ENCODE data around the gene DAB2IP. TPM values are rescaled to one million over a fixed set of nuclear protein-coding genes. Genes with fewer than 3 reads are reported as not detected.

The DAB2IP gene
- total RNA-seq, 1 donor from 2014 or later: 0.75 TPM

DNA sequence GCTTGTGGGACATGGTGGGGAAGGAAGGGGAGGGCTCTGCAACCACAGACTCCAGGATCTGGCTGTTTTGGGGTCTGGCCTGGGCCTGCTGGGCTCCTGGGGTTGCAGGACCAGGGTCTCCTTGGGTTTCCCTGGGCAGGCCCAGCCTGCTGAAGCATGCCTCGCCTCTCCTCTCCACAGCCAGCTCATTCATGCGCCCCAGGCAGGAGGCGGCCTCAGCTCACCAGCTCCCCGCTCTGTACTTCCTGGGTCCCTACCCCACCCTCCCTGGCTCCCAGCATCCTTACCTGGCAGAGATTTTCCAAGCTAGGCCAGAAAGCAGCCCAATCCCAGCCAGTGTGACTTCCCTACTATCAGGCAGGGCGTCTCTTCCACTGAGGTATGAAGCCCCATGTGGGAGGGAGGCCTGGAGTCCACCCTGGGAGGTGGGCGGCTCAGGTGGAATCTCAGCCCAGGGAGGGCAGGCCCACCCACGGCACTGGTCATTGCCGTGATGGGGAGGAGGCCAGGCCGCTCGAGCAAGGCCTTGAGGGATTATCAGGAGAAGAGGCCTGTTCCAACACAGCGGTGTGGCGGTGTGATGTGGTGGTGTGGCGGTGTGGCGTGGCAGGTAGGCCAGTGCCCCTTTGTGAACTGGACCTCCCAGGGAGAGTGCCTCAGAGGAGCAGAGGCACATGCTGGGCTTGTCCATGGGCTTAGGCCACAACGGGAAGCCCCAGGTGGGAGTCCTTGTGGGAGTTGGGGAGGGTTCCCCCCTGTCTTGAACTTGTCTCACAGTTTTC lies 103.4 kb downstream of the DAB2IP start:
- DNase-seq: no peak
- CTCF ChIA-PET: no interaction called here
- no peaks in the 10 kb centered on the region for H3K36me3 Mint-ChIP-seq (ENCODE audit: low read depth)

DNA sequence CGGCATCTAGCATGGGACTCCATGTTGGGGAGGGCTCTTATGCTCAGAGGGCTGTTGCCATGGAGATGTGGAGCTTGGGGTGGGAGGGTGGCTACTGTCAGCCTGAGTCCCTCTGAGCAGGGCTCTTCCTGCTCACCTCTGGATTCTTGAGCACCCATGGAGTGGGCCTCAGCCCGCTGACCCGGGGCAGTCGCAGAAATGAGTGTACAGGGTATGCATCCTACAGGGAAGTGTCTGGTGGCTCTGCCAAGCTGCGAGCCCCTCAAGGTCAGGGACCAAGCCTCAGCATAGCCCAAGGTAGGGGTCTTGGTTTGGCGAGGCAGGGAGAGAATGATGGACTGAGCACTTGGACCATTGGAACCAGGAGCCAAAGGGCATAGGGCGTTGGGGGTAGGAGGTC lies 104.1 kb downstream of the DAB2IP start:
- Mint-ChIP-seq H3K36me3 (ENCODE audit: low read depth) (no peaks in the 10 kb centered on the region), H3K27me3 (no peaks in the 10 kb centered on the region), H3K4me1 (no peaks in the 10 kb centered on the region), H3K27ac (no peak overlapping the region), H3K9me3 (no peaks in the 10 kb centered on the region), H3K4me3 (no peak overlapping the region)
- TF ChIP-seq, protein P1, sequence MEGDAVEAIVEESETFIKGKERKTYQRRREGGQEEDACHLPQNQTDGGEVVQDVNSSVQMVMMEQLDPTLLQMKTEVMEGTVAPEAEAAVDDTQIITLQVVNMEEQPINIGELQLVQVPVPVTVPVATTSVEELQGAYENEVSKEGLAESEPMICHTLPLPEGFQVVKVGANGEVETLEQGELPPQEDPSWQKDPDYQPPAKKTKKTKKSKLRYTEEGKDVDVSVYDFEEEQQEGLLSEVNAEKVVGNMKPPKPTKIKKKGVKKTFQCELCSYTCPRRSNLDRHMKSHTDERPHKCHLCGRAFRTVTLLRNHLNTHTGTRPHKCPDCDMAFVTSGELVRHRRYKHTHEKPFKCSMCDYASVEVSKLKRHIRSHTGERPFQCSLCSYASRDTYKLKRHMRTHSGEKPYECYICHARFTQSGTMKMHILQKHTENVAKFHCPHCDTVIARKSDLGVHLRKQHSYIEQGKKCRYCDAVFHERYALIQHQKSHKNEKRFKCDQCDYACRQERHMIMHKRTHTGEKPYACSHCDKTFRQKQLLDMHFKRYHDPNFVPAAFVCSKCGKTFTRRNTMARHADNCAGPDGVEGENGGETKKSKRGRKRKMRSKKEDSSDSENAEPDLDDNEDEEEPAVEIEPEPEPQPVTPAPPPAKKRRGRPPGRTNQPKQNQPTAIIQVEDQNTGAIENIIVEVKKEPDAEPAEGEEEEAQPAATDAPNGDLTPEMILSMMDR (IDR thresholded peaks at IDR 0.05): no peak
- intact Hi-C loops (cut with micrococcal nuclease): no loop called here
- DNase-seq (no peak), ATAC-seq (ENCODE audit: low read depth) (no peak)
- ChIA-PET POLR2A (no interaction called here), CTCF (no interaction called here)

More for the DNA sequence above, 103.4 kb downstream of the DAB2IP start:
- H3K4me3 Mint-ChIP-seq: no peak overlapping the region
- no peaks in the 10 kb centered on the region for H3K9me3 Mint-ChIP-seq
- ATAC-seq (ENCODE audit: low read depth): no peak
- no peaks in the 10 kb centered on the region for H3K4me1 Mint-ChIP-seq
- intact Hi-C loops (cut with micrococcal nuclease): no loop called here
- TF ChIP-seq, protein P1 (IDR thresholded peaks at IDR 0.05): no peak
- H3K27me3 Mint-ChIP-seq: no peaks in the 10 kb centered on the region
- POLR2A ChIA-PET: no interaction called here
- H3K27ac Mint-ChIP-seq: no peak overlapping the region

DNA sequence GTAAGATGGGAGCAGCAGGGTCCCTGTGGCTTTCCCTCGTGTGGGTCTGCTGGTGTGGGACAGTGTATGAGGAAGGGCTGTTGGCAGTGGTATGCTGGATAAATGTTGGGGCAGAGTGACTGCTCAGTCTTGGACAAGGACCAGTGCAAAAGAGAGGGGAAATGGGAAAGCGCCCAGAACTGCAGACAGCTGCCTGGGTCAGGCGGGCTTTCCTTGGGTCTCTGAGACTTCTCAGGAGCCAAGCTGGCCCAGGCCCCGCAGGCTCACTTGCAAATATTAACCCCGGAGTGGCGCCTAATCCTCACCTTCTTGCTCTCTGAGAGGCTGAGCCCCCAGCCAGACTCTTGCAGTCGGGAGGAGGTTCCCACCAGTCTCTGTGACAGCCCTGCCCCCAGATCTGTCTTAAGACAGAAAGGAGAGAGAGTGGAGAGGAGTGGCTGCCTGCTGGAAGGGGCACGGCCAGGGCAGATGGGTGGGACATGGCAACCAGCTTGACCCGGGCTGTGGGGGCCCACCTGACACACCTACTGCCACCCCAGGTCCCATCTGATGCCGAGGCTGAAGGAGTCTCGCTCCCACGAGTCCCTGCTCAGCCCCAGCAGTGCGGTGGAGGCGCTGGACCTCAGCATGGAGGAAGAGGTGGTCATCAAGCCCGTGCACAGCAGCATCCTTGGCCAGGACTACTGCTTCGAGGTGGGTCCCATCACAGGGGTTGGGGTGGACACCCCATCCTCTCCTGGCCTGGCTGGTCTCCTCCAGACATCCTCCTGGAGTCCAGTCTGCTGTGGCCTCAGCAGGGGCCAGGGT lies 105.2 kb downstream of the DAB2IP start:
- POLR2A ChIA-PET: no interaction called here
- no peak for DNase-seq
- TF ChIP-seq, protein P1 (IDR thresholded peaks at IDR 0.05): no peak

DNA sequence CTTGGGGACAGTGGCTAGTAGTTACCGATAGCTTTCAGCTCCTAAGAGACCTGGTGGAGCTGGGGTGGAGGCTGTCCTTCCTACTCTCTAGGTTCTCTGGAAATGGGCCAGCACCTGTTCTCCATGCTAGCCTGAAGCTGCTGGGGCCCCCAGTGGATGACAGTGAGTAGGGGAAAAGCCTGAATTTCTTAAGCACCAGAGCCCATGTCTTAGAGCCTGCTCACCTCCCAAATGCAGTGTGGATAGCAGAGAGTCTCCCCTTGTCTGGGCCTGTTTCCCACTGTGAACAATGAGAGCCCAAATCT lies 105.8 kb downstream of the DAB2IP start:
- no peak for DNase-seq
- Mint-ChIP-seq H3K36me3 (ENCODE audit: low read depth) (no peaks in the 10 kb centered on the region), H3K4me3 (no peak overlapping the region), H3K27ac (no peak overlapping the region), H3K9me3 (no peaks in the 10 kb centered on the region), H3K4me1 (no peaks in the 10 kb centered on the region), H3K27me3 (no peaks in the 10 kb centered on the region)
- ATAC-seq (ENCODE audit: low read depth): no peak
- intact Hi-C loops (cut with micrococcal nuclease): no loop called here
- TF ChIP-seq, protein P1 (IDR thresholded peaks at IDR 0.05): no peak
- CTCF ChIA-PET: no interaction called here
- POLR2A ChIA-PET: no interaction called here

More for the DNA sequence above, 105.2 kb downstream of the DAB2IP start:
- Mint-ChIP-seq H3K27me3 (no peaks in the 10 kb centered on the region), H3K4me3 (no peak overlapping the region), H3K36me3 (ENCODE audit: low read depth) (no peaks in the 10 kb centered on the region), H3K9me3 (no peaks in the 10 kb centered on the region), H3K27ac (no peak overlapping the region), H3K4me1 (no peaks in the 10 kb centered on the region)
- intact Hi-C loops (cut with micrococcal nuclease): no loop called here
- no peak for ATAC-seq (ENCODE audit: low read depth)
- CTCF ChIA-PET: no interaction called here

DNA sequence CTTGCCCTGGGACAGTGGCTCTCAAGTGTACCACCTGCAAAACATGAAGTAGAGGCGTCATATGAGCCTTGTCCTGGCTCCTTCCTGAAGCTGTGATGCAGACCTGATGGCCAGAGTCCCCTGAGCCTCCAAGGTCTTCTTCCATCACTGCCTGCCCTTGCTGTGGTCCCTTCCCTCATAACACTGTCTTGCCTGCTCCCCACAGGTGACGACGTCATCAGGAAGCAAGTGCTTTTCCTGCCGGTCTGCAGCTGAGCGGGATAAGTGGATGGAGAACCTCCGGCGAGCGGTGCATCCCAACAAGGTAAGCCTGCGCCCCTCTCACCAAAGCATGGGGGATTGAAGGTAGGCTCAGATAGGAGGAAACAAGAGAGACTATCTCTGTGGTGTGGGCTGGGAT lies 107.3 kb downstream of the DAB2IP start:
- H3K4me1 Mint-ChIP-seq: no peaks in the 10 kb centered on the region

More for the DNA sequence above, 107.3 kb downstream of the DAB2IP start:
- intact Hi-C loops (cut with micrococcal nuclease): no loop called here
- Mint-ChIP-seq H3K27me3 (no peaks in the 10 kb centered on the region), H3K27ac (no peak overlapping the region), H3K36me3 (ENCODE audit: low read depth) (no peaks in the 10 kb centered on the region), H3K4me3 (no peak overlapping the region), H3K9me3 (no peaks in the 10 kb centered on the region)
- DNase-seq: no peak
- TF ChIP-seq, protein P1 (IDR thresholded peaks at IDR 0.05): no peak
- CTCF ChIA-PET: no interaction called here
- no peak for ATAC-seq (ENCODE audit: low read depth)
- POLR2A ChIA-PET: no interaction called here
